GM19025 (cell line): ENCODE data around the gene PALLD.
A peak's percentile ranks its signal among the peaks of the same experiment; 100 is the strongest.

Experiments
- ATAC-seq: cut with Tn5 transposase; IDR thresholded peaks from one replicate; pipeline ENCODE4 v1.9.1; 2021; ENCODE audit warnings: mild to moderate bottlenecking, low read depth, moderate library complexity; ENCODE audit not compliant: unreplicated experiment

The PALLD gene

GRCh38 chr4:168833881-168834280 is 337.0 kb downstream of the PALLD start:
- no peak for ATAC-seq

DNA sequence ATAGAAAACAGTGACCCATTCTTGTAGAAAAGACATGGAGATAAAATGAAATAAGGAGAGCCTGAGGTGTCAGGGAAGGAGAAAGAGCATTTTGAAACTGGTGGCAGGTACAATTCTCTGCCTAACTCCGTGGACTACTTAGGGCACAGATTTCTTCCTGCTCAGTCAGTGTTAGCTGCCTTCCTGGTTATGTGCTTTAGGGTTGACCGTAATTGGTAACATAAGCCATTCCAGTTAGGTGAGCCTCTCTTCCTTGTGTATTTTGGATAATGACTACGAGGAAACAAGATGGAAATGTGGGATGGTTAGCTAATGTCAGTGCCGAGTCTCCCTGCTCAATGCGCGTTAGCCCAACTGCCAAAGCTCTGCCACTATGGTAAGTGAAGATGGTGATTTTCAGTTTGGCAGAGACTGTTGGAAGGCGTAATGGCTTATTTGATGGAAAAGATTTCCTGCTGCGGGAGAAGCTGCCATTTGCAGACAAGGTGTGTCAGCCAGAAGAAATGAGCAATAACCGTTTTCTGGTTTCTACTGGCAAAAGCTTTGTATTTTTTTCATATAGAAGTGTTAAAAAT is 339.1 kb downstream of the PALLD start:
- no peak for ATAC-seq

DNA sequence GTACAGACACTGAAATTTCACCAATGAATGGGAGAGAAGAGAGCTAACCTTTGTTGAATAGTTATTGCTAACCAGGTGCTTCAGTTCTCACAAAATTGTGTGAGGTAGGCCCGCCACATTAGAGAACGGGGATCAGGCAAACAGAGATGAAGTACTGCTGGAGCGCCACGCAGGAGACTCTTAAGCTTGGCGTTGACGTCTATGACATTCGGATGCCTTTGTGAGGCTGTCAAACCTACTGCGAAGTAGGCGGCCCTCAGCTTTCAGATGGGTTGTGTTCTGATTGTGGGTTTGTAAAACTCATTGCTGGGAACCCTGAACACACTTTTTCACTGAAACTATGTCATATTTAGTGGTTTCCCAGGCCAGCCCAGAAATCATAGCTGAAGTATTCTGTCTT is 339.6 kb downstream of the PALLD start:
- ATAC-seq, result no peak

GRCh38 chr4:168837922-168838321 is 341.1 kb downstream of the PALLD start:
- ATAC-seq, result no peak

DNA sequence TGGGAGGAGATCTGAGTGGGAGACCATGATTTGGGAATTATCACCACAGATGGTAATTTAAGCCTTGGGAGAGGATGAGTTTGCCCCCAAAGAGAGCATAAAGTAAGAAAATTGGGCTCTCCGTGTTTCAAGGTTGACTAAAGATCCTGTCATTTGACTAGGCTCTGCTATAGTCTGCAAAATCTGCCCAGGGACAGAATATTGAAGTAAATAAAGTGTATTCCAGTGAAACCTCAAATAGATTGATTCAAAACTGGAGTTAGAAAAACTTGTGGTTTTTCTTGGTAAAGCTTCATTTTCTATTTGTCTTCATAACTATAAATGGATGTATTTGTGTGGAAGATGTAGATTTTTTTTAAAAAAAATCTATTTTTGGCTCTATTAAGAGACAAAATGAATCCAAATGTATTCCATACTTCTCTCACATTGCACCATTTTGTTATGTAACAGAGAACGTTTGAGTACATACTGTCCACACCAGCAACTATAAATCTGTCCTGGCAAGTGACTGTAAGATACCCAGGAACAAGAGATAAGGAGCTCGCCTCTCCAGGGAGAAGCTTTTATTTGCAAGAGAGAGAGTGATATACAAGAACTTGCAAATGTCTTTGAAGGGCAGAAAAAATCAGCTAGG is 343.0 kb downstream of the PALLD start:
- no peak for ATAC-seq

GRCh38 chr4:168840392-168840763 is 343.5 kb downstream of the PALLD start:
- ATAC-seq, result no peak

- ATAC-seq, result no peak
Observed at GRCh38 chr4:168841000-168841671, 344.3 kb downstream of the PALLD start.

DNA sequence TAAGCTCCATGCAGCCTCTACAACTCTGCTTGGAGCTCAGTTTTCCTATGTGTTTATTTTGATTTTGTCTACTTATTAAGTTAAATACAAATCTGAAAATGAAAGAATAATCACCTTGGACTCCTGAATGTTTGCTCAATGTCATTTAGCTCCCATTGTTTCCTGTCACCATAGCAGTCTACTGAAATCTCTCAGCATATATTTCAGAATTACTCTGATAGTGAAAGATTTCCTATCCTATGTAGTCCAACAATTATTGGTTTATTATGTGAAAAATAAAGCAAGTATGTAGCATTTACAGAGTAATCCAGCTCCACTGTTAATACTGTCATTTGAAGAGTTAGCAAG is 344.8 kb downstream of the PALLD start:
- no peak for ATAC-seq

- ATAC-seq, result no peak
Observed at GRCh38 chr4:168842186-168842585, 345.3 kb downstream of the PALLD start.

DNA sequence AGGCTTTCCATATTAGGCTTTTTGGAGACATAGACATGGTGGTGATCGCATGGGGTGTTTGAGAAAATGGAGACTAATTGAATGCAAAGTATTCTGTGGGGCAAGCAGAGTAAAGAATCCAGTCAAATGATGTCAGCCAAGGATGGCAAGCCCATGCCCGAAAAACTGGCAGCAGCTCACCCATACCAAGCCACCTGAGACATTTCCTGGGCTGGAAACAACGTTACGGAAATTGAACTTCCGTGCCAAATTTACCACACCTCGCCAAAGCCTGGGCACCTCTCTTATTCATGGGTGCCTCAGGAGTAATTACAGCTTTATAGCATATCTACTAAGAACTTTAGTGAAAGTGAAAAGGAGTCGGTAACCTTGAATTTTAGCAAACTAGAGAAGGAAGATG is 346.8 kb downstream of the PALLD start:
- ATAC-seq, result no peak

DNA sequence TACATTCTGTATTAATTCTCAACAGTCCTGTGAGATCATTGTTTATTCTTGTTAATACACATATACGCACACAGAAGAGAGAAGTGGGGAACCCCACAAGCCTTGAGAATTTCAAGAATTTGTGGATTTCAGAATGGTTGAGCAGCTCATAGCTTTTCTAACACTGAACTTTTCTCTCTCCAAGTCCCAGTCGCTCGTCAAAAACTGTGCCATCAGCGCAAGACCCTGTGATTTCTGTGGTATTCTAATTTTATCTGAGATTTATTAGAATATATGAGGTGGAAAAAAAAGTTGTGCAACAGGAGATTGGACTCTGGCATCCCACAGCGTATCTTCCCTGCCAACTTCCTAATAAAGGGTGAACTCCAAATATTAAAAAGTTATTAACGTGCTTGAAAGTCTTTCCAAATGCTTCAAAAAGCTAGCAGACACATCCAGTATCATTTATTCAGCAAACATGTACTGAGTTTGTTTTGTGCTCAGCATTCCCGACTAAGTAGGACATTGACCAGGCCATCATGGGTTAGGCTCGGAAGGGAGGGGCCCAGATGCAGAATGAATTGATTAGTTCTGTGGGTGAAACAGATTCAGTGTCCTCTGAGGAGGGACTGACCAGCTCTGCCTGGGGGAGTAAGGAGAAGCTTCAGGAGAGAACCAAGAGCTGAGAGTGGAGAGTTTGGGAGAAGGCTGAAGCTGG is 347.6 kb downstream of the PALLD start:
- ATAC-seq, result no peak

- ATAC-seq, result no peak
Observed at GRCh38 chr4:168845897-168846296, 349.0 kb downstream of the PALLD start.

- ATAC-seq, result no peak
Observed at GRCh38 chr4:168846414-168846813, 349.6 kb downstream of the PALLD start.

DNA sequence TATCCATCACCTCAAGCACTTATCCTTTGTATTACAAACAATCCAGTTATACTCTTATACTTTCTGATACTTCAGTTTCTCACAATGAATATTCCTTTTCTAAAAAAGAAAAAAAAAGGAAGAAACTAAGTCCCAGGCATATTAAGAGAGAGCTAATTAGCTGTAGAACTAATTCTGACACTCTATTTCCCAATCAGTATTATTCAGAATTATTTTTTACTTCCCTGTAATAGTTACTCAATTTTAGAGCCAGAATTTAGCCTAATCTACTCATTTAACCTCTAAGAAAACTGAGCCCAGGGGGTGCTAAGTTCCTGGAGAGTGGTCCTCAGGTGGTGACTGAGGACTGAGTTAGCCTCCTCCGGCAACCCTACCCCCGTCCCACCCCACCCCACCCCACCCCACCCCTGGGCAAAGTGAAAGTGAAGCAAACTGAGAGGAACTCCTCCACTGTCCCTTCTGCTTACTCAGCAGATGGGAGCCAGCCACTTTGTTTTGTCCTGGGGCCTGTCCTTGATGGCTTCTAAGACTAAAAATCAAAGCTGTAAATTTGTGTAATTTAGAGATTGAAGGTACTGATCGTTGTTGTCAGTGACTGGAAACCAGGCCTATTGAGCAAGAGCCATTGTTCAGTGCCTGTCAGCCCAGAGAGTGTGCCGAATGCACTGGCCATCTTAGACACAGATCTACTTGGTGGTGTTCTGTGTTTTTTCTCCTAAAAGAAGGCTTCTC is 351.1 kb downstream of the PALLD start:
- ATAC-seq, result no peak

GRCh38 chr4:168849030-168849675 is 352.3 kb downstream of the PALLD start:
- no peak for ATAC-seq

GRCh38 chr4:168849997-168850396 is 353.1 kb downstream of the PALLD start:
- ATAC-seq, result no peak

DNA sequence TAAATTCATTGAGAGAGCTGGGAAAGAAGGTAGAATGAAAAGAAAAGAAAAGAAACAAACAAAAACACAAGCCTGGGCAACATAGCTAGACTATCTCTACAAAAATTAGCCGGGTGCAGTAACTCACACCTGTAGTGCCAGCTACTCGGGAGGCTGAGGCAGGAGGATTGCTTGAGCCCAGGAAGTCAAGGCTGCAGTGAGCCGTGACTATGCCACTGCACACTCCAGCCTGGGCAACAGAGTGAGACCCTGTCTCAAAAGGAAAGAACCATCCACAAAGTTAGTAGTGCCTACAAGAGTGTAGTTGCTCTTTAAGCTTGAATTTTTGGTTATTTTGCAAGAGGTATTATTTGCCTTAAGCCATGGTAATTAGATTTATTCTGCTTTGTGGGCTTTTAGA is 355.5 kb downstream of the PALLD start:
- no peak for ATAC-seq

DNA sequence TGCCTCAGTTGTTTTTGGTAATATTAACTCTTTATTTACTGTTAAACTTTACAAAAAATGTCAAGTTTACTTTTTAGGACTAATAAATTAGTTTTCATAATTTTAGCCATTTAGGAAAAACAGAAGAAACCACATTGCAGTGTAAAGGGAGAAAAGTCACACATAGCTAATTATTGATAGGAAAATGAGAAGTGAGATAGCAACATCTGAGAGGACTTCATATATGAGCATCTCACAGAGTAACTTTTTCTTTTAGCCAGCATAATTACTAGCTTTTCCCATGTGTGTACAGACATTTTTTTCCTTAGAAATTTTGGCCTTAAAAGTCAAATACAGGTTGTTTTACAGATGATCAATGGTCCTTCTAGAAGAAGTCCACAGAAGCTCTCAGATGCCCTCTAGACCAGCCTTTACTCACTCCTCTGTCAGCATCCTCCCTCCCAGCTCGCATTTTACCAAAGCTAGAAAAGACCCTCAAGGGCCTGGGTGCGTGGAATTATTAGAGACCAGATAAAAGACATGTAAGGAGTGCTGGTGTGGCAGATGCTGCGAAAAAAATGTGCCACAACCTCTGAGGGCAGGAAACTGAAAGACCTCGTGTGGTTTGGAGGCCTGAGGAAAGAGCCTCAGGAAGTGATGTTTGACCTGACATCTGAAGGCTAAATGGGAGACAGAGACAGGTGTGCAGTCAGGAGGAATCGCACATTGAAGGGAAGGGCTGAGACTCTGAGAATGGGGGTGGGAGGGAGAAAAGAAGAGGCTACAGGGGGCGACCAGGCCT is 356.3 kb downstream of the PALLD start:
- peak; percentile 65 for ATAC-seq

GRCh38 chr4:168853770-168854169 is 356.9 kb downstream of the PALLD start:
- peak; percentile 57 for ATAC-seq
